ENCODE data around the gene NRAS.

DNA sequence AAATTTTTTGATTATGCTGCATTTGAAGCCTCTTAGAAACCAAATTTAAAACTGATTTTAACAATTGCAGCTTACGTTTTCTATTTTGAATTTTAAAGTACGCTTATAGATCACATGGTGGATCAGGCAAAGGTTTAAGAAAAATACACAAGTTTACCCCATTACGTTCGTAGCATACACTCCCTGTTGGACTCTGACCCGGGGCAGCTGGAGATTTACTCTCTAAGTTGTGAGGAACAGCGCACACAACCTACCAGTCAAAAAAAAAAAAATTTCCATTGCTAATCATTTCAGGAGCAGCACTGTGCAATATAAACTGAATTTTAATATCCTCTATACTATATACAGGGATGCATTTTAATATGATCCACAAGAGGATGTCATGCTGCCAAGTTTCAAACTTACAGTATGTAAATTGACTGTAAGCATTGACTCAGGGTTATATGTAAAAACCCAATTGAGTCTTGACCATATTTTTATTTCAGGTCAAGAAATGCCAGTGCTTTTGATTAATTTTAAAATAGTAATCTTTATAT lies 20.8 kb upstream of the NRAS start:
- no peak for TF ChIP-seq POLR2A (IDR thresholded peaks at IDR 0.05)
- TF ChIP-seq, protein P1, sequence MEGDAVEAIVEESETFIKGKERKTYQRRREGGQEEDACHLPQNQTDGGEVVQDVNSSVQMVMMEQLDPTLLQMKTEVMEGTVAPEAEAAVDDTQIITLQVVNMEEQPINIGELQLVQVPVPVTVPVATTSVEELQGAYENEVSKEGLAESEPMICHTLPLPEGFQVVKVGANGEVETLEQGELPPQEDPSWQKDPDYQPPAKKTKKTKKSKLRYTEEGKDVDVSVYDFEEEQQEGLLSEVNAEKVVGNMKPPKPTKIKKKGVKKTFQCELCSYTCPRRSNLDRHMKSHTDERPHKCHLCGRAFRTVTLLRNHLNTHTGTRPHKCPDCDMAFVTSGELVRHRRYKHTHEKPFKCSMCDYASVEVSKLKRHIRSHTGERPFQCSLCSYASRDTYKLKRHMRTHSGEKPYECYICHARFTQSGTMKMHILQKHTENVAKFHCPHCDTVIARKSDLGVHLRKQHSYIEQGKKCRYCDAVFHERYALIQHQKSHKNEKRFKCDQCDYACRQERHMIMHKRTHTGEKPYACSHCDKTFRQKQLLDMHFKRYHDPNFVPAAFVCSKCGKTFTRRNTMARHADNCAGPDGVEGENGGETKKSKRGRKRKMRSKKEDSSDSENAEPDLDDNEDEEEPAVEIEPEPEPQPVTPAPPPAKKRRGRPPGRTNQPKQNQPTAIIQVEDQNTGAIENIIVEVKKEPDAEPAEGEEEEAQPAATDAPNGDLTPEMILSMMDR (IDR thresholded peaks at IDR 0.05), result no peak

Data from ovary (tissue), 3 donors.